ENCODE results near the gene ADCY7. TPM values are rescaled to one million over a fixed set of nuclear protein-coding genes. Genes with fewer than 3 reads are reported as not detected.

ADCY7 gene
- total RNA-seq, 1 experiment from 2014 or later, result 5.5 TPM

GRCh38 chr16:50293994-50294855 is 27.9 kb downstream of the ADCY7 start:
- H3K27me3 ChIP-seq (replicated peaks; ENCODE audit: insufficient read depth, low read depth, low read length, poor library complexity), result no peaks in the 10 kb centered on the region
- intact Hi-C loops (cut with micrococcal nuclease; ENCODE audit: unreplicated experiment), result no loop called here
- ChIA-PET CTCF (no interaction called here), POLR2A (ENCODE audit: low non-redundant PET) (interaction anchor here (0.6 to 0.7 kb wide), 2 partner anchors 13 to 92 kb away, joined by 3 to 7 read pairs; no protein-coding TSS in a partner anchor)
- no peaks in the 10 kb centered on the region for H3K4me1 ChIP-seq (ENCODE audit: insufficient read depth, low read length, poor library complexity, severe bottlenecking)
- TF ChIP-seq EZH2 (IDR thresholded peaks at IDR 0.05; ENCODE audit: borderline replicate concordance, low read depth, low read length, poor library complexity, severe bottlenecking) (no peak), CTCF (conservative IDR thresholded peaks at IDR 0.05; ENCODE audit: low read depth, low read length) (no peak)
- no peaks in the 10 kb centered on the region for H3K9me3 ChIP-seq (ENCODE audit: low read depth, low read length, poor library complexity, severe bottlenecking)
- BruUV-seq (replicated peaks), result no TSS peak
- H3K36me3 ChIP-seq (ENCODE audit: insufficient read depth, low read length, poor library complexity, severe bottlenecking), result no peaks in the 10 kb centered on the region
- no peak overlapping the region for H3K4me3 ChIP-seq (ENCODE audit: low read depth, low read length, poor library complexity, severe bottlenecking)
- no peak for DNase-seq (ENCODE audit: low spot score)
- H3K27ac ChIP-seq (ENCODE audit: low read depth, low read length, poor library complexity, severe bottlenecking), result no peak overlapping the region

DNA sequence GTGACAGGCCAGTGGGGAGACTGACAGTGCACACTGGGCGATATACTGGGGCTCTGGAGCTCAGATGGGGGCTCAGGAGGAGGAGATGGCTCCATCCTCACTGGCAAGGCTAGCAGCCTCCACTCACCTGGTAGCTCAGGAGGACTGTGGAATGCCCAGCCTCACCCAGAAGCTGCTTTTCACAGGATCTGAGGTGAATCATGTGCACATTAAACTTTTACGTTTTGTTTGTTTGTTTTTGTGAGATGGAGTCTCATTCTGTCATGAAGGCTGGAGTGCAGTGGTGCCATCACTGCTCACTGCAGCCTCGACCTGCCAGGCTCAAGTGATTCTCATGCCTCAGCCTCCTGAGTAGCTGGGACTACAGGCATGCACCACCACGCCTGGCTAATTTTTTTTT is 28.6 kb downstream of the ADCY7 start:
- no peaks in the 10 kb centered on the region for H3K27me3 ChIP-seq (replicated peaks; ENCODE audit: insufficient read depth, low read depth, low read length, poor library complexity)
- intact Hi-C loops (cut with micrococcal nuclease; ENCODE audit: unreplicated experiment), result no loop called here
- H3K36me3 ChIP-seq (ENCODE audit: insufficient read depth, low read length, poor library complexity, severe bottlenecking), result no peaks in the 10 kb centered on the region
- ChIA-PET POLR2A (ENCODE audit: low non-redundant PET) (interaction anchor here (0.6 kb wide), 1 partner anchor 91 kb away, joined by 7 read pairs; no protein-coding TSS in a partner anchor), CTCF (no interaction called here)
- TF ChIP-seq CTCF (conservative IDR thresholded peaks at IDR 0.05; ENCODE audit: low read depth, low read length) (no peak), EZH2 (IDR thresholded peaks at IDR 0.05; ENCODE audit: borderline replicate concordance, low read depth, low read length, poor library complexity, severe bottlenecking) (no peak)
- no peaks in the 10 kb centered on the region for H3K4me1 ChIP-seq (ENCODE audit: insufficient read depth, low read length, poor library complexity, severe bottlenecking)
- H3K4me3 ChIP-seq (ENCODE audit: low read depth, low read length, poor library complexity, severe bottlenecking), result no peak overlapping the region
- no peaks in the 10 kb centered on the region for H3K9me3 ChIP-seq (ENCODE audit: low read depth, low read length, poor library complexity, severe bottlenecking)
- H3K27ac ChIP-seq (ENCODE audit: low read depth, low read length, poor library complexity, severe bottlenecking), result no peak overlapping the region
- no TSS peak for BruUV-seq (replicated peaks)
- no peak for DNase-seq (ENCODE audit: low spot score)

- POLR2A ChIA-PET (ENCODE audit: low non-redundant PET), result no interaction called here
- no peaks in the 10 kb centered on the region for H3K4me1 ChIP-seq (ENCODE audit: insufficient read depth, low read length, poor library complexity, severe bottlenecking)
- no peaks in the 10 kb centered on the region for H3K36me3 ChIP-seq (ENCODE audit: insufficient read depth, low read length, poor library complexity, severe bottlenecking)
- H3K4me3 ChIP-seq (ENCODE audit: low read depth, low read length, poor library complexity, severe bottlenecking), result no peak overlapping the region
- intact Hi-C loops (cut with micrococcal nuclease; ENCODE audit: unreplicated experiment), result no loop called here
- CTCF ChIA-PET, result no interaction called here
- TF ChIP-seq CTCF (conservative IDR thresholded peaks at IDR 0.05; ENCODE audit: low read depth, low read length), result no peak
- TF ChIP-seq EZH2 (IDR thresholded peaks at IDR 0.05; ENCODE audit: borderline replicate concordance, low read depth, low read length, poor library complexity, severe bottlenecking), result no peak
- no peak overlapping the region for H3K27ac ChIP-seq (ENCODE audit: low read depth, low read length, poor library complexity, severe bottlenecking)
- no peak for DNase-seq (ENCODE audit: low spot score)
- no peaks in the 10 kb centered on the region for H3K9me3 ChIP-seq (ENCODE audit: low read depth, low read length, poor library complexity, severe bottlenecking)
- BruUV-seq (replicated peaks), result no TSS peak
- H3K27me3 ChIP-seq (replicated peaks; ENCODE audit: insufficient read depth, low read depth, low read length, poor library complexity), result no peaks in the 10 kb centered on the region
These were observed 29.3 kb downstream of the ADCY7 start for GRCh38 chr16:50295541-50296132.
